Ovary (tissue), 10 donors: ENCODE results near the gene IL23A. TPM values are rescaled to one million over a fixed set of nuclear protein-coding genes. Genes with fewer than 3 reads are reported as not detected.

Experiments
- DNase-seq, 5 donors: peaks; one replicate each; pipeline ENCODE4 v3.0.0-alpha.2; 2019 to 2020
- H3K27ac ChIP-seq, 2 donors: fragments of 200-600 bp; one replicate each; pipeline versions ENCODE4 v1.5.1 to v1.8.0; 2019 to 2022
- H3K27me3 ChIP-seq: fragments of 200-600 bp; one replicate; pipeline ENCODE4 v1.8.0; 2022
- H3K36me3 ChIP-seq: fragments of 200-600 bp; sonication (generic); one replicate; pipeline ENCODE4 v1.5.1; 2019
- H3K4me1 ChIP-seq: one replicate; pipeline ENCODE4 v1.8.1; 2013; ENCODE audit warnings: mild to moderate bottlenecking, moderate library complexity; ENCODE audit not compliant: insufficient read depth
- H3K4me3 ChIP-seq: fragments of 200-600 bp; sonication (generic); one replicate; pipeline ENCODE4 v1.5.1; 2017
- H3K9me3 ChIP-seq, 2 donors: fragments of 200-600 bp in 1 of 2; sonication (generic) in 1 of 2; one replicate each; pipeline versions ENCODE4 v1.5.1 to v1.8.1; 2013 to 2019; ENCODE audit warnings: mild to moderate bottlenecking in 1 of 2, moderate library complexity in 1 of 2
- EP300 ChIP-seq: sonication (generic); formaldehyde crosslinking; IDR thresholded peaks from one replicate; pipeline ENCODE4 v1.6.1; 2017; ENCODE audit warnings: antibody characterized with exemption
- POLR2A ChIP-seq: fragments of 450-650 bp; IDR thresholded peaks from one replicate; pipeline ENCODE4 v1.6.1; 2017; ENCODE audit warnings: antibody characterized with exemption, mild to moderate bottlenecking, moderate library complexity
- WGBS, 3 donors: extraction: QIAGEN DNeasy Blood & Tissue Kit in 1 of 3; methylation state at CpG; one replicate each; pipeline versions ENCODE4 v1.1.5 to v1.1.7; 2013 to 2017; 5-methylcytosine and 5-hydroxymethylcytosine counted together
- intact Hi-C, 4 donors: fragments of 100-400 bp; cut with DNase I; formaldehyde crosslinking; loops; one replicate each; pipeline versions ENCODE4 v1.11.0 to v1.15.1; 2022 to 2023
- long read RNA-seq, 3 donors: library from polyadenylated mRNA in 2 of 3; unstranded in 2 of 3; transcript quantifications; one replicate each; pipeline ENCODE4 v2.0.0 and lab custom pipeline, GENCODE V29; 2021 to 2026
- polyA plus RNA-seq, 2 donors: library from polyadenylated mRNA; stranded (reverse); fragments of 200-250 nt in 1 of 2; fragments of 350-450 nt in 1 of 2; fragmentation: Illumina TruSeq in 1 of 2; extraction: RNeasy Lipid Tissue Mini Kit (QIAGEN cat#74804) in 1 of 2; gene quantifications; one replicate each; pipeline ENCODE4 v1.2.3, GENCODE V29; 2013 to 2014
- total RNA-seq, 7 donors: library from RNA; depleted of rRNA in 2 of 7; stranded (reverse); fragments of >200 nt in 2 of 7; fragmentation: NEBNext Ultra II Directional in 3 of 7; extraction: Animal tissue kit (Norgen Biotek cat#: 25700) in 3 of 7; gene quantifications; one replicate each; pipeline versions ENCODE4 v1.1.0 to v1.2.4, GENCODE V29; 2016 to 2023
- TF ChIP-seq, protein P1 (sequence below), 3 donors: fragments of 450-650 bp in 2 of 3; fragments of 200-600 bp in 1 of 3; IDR thresholded peaks; one replicate each; pipeline versions ENCODE4 v1.5.1 to v1.8.0; 2016 to 2022; ENCODE audit warnings: antibody characterized with exemption in 3 of 3, mild to moderate bottlenecking in 1 of 3
- donor health status: DM: no; HTN: no; CAD: no; lungs with moderate emphysema.
- donor health status: DM: no; HTN: no; CAD: no.
- donor health status: Bipolar disorder and iron deficiency.
- donor health status: DM: yes; HTN: yes; CAD: no.
- donor health status: DM: no; HTN: no; CAD: no.
- donor health status: DM: yes; HTN: yes; CAD: no.

IL23A gene, protein sequence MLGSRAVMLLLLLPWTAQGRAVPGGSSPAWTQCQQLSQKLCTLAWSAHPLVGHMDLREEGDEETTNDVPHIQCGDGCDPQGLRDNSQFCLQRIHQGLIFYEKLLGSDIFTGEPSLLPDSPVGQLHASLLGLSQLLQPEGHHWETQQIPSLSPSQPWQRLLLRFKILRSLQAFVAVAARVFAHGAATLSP
- total RNA-seq (under 1 TPM in 2 of 7 donors, not detected in 5; 0.23 to 0.35 TPM), polyA plus RNA-seq (under 1 TPM in 1 of 2 donors, not detected in 1; 0.16 TPM)
- long read RNA-seq, donor 1 = 0 reads
- long read RNA-seq, donor 2, partial matches to known transcripts = 0 of 2 reads
- long read RNA-seq, donor 2, other reads (novel, unspliced or antisense) = 0 of 2 reads
- long read RNA-seq, donor 3 = 0 reads

DNA sequence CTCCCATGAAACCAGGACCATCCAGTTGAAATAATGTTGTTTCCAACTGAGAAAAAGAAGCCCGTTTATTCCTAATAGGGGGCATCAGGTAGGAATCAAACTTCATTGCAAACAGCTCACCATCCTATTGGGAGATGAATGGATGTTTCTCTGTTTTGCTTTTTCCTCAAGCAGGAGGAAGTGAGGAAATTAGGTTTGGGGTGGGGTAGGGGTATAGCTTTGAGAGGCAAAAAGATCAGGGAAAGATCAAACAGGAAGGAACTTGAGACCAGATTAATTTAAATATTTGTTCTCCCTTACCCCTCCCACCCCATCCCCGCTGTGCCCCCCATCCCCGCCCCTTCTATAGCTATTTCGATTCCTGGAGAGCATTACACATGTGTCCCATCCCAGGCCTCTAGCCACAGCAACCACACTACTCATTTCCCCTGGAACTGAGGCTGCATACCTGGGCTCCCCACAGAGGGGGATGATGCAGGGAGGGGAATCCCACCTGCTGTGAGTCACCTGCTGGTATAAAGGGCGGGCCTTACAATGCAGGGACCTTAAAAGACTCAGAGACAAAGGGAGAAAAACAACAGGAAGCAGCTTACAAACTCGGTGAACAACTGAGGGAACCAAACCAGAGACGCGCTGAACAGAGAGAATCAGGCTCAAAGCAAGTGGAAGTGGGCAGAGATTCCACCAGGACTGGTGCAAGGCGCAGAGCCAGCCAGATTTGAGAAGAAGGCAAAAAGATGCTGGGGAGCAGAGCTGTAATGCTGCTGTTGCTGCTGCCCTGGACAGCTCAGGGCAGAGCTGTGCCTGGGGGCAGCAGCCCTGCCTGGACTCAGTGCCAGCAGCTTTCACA is at the start of gene IL23A:
IL23A (plus strand) TSS at position 577 of the 850 bp plus-strand sequence; CDS start at position 738, 161 bp downstream.
- WGBS, 3 donors = 31 to 36% (median 36%) methylated on average over 9 of the region's 9 CpGs
- no peak within 1 kb of the TSS for H3K27ac ChIP-seq
- H3K9me3 ChIP-seq = no peaks in the 10 kb centered on the region
- no peaks in the 10 kb centered on the region for H3K27me3 ChIP-seq
- no peaks in the 10 kb centered on the region for H3K4me1 ChIP-seq
- intact Hi-C loops = loop anchor here in 1 of 4 donors (10.0 kb wide), 1 partner anchor 126 kb away; the partner anchor contains the start of gene SPRYD4
- H3K4me3 ChIP-seq = no peak within 1 kb of the TSS
- H3K36me3 ChIP-seq = no peaks in the 10 kb centered on the region
- DNase-seq = no peak
- TF ChIP-seq EP300 (no peak), POLR2A (no peak)
- TF ChIP-seq, protein P1, sequence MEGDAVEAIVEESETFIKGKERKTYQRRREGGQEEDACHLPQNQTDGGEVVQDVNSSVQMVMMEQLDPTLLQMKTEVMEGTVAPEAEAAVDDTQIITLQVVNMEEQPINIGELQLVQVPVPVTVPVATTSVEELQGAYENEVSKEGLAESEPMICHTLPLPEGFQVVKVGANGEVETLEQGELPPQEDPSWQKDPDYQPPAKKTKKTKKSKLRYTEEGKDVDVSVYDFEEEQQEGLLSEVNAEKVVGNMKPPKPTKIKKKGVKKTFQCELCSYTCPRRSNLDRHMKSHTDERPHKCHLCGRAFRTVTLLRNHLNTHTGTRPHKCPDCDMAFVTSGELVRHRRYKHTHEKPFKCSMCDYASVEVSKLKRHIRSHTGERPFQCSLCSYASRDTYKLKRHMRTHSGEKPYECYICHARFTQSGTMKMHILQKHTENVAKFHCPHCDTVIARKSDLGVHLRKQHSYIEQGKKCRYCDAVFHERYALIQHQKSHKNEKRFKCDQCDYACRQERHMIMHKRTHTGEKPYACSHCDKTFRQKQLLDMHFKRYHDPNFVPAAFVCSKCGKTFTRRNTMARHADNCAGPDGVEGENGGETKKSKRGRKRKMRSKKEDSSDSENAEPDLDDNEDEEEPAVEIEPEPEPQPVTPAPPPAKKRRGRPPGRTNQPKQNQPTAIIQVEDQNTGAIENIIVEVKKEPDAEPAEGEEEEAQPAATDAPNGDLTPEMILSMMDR (IDR thresholded peaks at IDR 0.05) = no peak

DNA sequence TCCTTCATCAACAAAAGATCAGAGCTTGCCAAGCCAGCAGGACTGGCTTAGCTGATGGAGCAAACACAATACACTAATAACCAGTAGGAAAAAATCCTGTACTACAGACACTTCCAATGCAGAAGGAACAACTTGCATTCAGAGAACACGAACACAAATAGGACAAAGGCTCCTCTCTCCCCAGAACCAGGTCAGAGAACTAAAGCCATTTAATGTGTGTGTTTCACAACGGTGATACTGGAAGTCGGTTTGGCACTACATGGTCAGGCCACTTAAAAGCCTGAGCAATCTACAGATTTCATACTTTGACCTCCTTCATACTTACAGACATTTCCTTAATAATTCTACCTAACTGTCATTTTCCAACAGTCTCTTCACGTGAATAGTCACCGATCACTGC is 44.9 kb upstream of the IL23A start:
- intact Hi-C loops = loop anchor here in 1 of 4 donors (10.0 kb wide), 2 partner anchors 99 to 171 kb away; partner anchors contain the start of gene SPRYD4
- no peak overlapping the region for H3K27ac ChIP-seq
- no peak overlapping the region for H3K4me3 ChIP-seq
- H3K36me3 ChIP-seq = no peaks in the 10 kb centered on the region
- DNase-seq = no peak
- 79 to 86% (median 82%) methylated on average over 5 of the region's 5 CpGs for WGBS, 3 donors
- H3K27me3 ChIP-seq = no peaks in the 10 kb centered on the region
- peaks cover 5% of the 10 kb centered on the region for H3K4me1 ChIP-seq
- TF ChIP-seq EP300 (no peak), POLR2A (no peak)
- TF ChIP-seq, protein P1 (IDR thresholded peaks at IDR 0.05) = no peak
- H3K9me3 ChIP-seq = no peaks in the 10 kb centered on the region

DNA sequence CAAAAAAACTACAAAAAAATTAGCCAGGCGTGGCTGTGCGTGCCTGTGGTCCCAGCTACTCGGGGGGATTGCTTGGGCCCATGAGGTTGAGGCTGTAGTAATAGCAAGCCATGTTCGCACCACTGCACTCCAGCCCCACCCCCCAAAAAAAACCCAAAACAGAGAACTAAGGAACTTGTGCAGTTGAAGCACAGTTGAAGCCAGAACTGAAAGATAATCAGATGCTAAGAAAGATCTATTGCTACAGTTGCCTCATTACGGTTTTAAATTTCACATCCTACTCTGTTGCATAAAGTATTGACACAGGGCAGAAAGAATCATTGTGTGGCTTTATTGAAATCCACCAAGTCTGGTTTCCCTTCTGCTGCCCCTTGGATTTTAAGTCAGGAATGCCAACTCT is 42.4 kb upstream of the IL23A start:
- no peaks in the 10 kb centered on the region for H3K36me3 ChIP-seq
- intact Hi-C loops = loop anchor here in 1 of 4 donors (10.0 kb wide), 2 partner anchors 101 to 169 kb away; partner anchors contain the start of gene SPRYD4
- H3K9me3 ChIP-seq = no peaks in the 10 kb centered on the region
- no peak for TF ChIP-seq POLR2A
- TF ChIP-seq, protein P1 (IDR thresholded peaks at IDR 0.05) = no peak
- no peak for TF ChIP-seq EP300
- no peak overlapping the region for H3K4me3 ChIP-seq
- no peaks in the 10 kb centered on the region for H3K27me3 ChIP-seq
- H3K27ac ChIP-seq = no peak overlapping the region
- WGBS, 3 donors = 77 to 79% (median 77%) methylated on average over 5 of the region's 5 CpGs
- no peak for DNase-seq
- peaks cover 13% of the 10 kb centered on the region for H3K4me1 ChIP-seq

DNA sequence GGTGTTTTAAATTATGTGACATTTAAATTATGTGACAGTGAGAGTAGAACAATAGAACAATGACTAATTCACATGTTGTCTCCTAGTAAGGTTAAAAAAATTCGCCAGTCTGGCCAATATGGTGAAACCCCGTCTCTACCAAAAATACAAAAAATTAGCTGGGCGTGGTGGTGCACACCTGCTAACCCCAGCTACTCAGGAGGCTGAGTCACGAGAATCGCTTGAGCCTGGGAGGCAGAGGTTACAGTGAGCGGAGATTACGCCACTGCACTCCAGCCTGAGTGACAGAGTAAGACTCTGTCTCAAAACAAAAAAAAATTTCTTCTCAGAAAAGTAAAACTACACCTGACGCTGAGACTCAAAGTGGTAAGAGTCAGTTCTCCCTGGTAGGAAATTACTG is 41.3 kb upstream of the IL23A start:
- WGBS, 3 donors = 91 to 94% (median 93%) methylated on average over 8 of the region's 8 CpGs
- intact Hi-C loops = loop anchor here in 1 of 4 donors (10.0 kb wide), 2 partner anchors 103 to 167 kb away; partner anchors contain the start of gene SPRYD4
- H3K27ac ChIP-seq = no peak overlapping the region
- TF ChIP-seq EP300 = no peak
- TF ChIP-seq POLR2A = no peak
- TF ChIP-seq, protein P1 (IDR thresholded peaks at IDR 0.05) = no peak
- no peak overlapping the region for H3K4me3 ChIP-seq
- H3K9me3 ChIP-seq = no peaks in the 10 kb centered on the region
- no peaks in the 10 kb centered on the region for H3K27me3 ChIP-seq
- H3K4me1 ChIP-seq = peaks cover 13% of the 10 kb centered on the region
- DNase-seq = no peak
- H3K36me3 ChIP-seq = no peaks in the 10 kb centered on the region
